NT2/D1 (cell line): ENCODE measurements around the gene FARS2.

ENCODE experiments used
- SUZ12 ChIP-seq: IDR thresholded peaks from 2 replicates; pipeline ENCODE4 v1.6.1; 2011; ENCODE audit not compliant: insufficient read length, insufficient read depth; ENCODE audit errors: extremely low read depth
- YY1 ChIP-seq: IDR thresholded peaks from 2 replicates; pipeline ENCODE4 v1.6.1; 2011; ENCODE audit not compliant: insufficient read length, insufficient read depth

- TF ChIP-seq YY1: no peak
- TF ChIP-seq SUZ12: no peak
These were observed 468.7 kb downstream of the FARS2 start for GRCh38 chr6:5729813-5730517.
